ENCODE data around the gene WFS1.

Gene WFS1

GRCh38 chr4:6272863-6273660, 3.4 kb downstream of the WFS1 start:
- no peak for TF ChIP-seq TAF1 (IDR thresholded peaks at IDR 0.05; ENCODE audit: low read depth)
- no peak for TF ChIP-seq EGR1 (IDR thresholded peaks at IDR 0.05)
- TF ChIP-seq CREB1 (IDR thresholded peaks at IDR 0.05; ENCODE audit: low read depth): no peak
- TF ChIP-seq TCF12 (IDR thresholded peaks at IDR 0.05; ENCODE audit: low read depth): no peak
- TF ChIP-seq, protein P1, sequence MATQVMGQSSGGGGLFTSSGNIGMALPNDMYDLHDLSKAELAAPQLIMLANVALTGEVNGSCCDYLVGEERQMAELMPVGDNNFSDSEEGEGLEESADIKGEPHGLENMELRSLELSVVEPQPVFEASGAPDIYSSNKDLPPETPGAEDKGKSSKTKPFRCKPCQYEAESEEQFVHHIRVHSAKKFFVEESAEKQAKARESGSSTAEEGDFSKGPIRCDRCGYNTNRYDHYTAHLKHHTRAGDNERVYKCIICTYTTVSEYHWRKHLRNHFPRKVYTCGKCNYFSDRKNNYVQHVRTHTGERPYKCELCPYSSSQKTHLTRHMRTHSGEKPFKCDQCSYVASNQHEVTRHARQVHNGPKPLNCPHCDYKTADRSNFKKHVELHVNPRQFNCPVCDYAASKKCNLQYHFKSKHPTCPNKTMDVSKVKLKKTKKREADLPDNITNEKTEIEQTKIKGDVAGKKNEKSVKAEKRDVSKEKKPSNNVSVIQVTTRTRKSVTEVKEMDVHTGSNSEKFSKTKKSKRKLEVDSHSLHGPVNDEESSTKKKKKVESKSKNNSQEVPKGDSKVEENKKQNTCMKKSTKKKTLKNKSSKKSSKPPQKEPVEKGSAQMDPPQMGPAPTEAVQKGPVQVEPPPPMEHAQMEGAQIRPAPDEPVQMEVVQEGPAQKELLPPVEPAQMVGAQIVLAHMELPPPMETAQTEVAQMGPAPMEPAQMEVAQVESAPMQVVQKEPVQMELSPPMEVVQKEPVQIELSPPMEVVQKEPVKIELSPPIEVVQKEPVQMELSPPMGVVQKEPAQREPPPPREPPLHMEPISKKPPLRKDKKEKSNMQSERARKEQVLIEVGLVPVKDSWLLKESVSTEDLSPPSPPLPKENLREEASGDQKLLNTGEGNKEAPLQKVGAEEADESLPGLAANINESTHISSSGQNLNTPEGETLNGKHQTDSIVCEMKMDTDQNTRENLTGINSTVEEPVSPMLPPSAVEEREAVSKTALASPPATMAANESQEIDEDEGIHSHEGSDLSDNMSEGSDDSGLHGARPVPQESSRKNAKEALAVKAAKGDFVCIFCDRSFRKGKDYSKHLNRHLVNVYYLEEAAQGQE (IDR thresholded peaks at IDR 0.05; ENCODE audit: low read depth): no peak
- TF ChIP-seq NFIC (IDR thresholded peaks at IDR 0.05): no peak
- TF ChIP-seq EP300 (IDR thresholded peaks at IDR 0.05; ENCODE audit: borderline replicate concordance): no peak
- TF ChIP-seq FOXM1 (IDR thresholded peaks at IDR 0.05; ENCODE audit: borderline replicate concordance, low read depth): no peak
- no peak for TF ChIP-seq YY1 (IDR thresholded peaks at IDR 0.05; ENCODE audit: low read depth)
- TF ChIP-seq RAD21 (IDR thresholded peaks at IDR 0.05; ENCODE audit: low read depth): no peak
- TF ChIP-seq, protein P2, sequence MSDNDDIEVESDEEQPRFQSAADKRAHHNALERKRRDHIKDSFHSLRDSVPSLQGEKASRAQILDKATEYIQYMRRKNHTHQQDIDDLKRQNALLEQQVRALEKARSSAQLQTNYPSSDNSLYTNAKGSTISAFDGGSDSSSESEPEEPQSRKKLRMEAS (IDR thresholded peaks at IDR 0.05): no peak
- TF ChIP-seq USF1 (IDR thresholded peaks at IDR 0.05): no peak
- TF ChIP-seq ZBTB7A (IDR thresholded peaks at IDR 0.05; ENCODE audit: low read depth): no peak
- no peak for TF ChIP-seq TEAD4 (IDR thresholded peaks at IDR 0.05)
- no peak for TF ChIP-seq CEBPB (IDR thresholded peaks at IDR 0.05)

DNA sequence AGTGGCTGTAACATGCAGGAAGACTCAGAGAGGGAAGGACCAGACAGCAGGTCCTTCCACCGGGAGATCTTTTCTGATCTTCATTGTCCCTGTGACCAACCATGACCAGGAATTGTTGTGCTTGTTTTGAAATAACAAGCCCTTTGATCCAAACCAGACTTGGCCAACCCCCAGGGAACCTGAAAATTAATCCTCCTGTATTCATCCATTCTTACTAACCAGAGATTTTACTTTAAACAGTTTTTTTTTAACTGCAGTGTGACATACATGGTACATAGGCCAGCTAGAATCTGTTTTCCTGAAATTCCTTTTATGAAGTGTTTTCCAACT, 4.0 kb downstream of the WFS1 start:
- TF ChIP-seq CEBPB (IDR thresholded peaks at IDR 0.05): no peak
- no peak for TF ChIP-seq CREB1 (IDR thresholded peaks at IDR 0.05; ENCODE audit: low read depth)
- TF ChIP-seq TEAD4 (IDR thresholded peaks at IDR 0.05): no peak

GRCh38 chr4:6275351-6275750, 5.7 kb downstream of the WFS1 start:
- no peak for TF ChIP-seq NFIC (IDR thresholded peaks at IDR 0.05)

GRCh38 chr4:6275898-6276806, 6.5 kb downstream of the WFS1 start:
- TF ChIP-seq USF1 (IDR thresholded peaks at IDR 0.05) (no peak), FOXM1 (IDR thresholded peaks at IDR 0.05; ENCODE audit: borderline replicate concordance, low read depth) (no peak), YY1 (IDR thresholded peaks at IDR 0.05; ENCODE audit: low read depth) (no peak), RAD21 (IDR thresholded peaks at IDR 0.05; ENCODE audit: low read depth) (no peak), EGR1 (IDR thresholded peaks at IDR 0.05) (no peak), NFIC (IDR thresholded peaks at IDR 0.05) (no peak), CREB1 (IDR thresholded peaks at IDR 0.05; ENCODE audit: low read depth) (no peak), ZBTB7A (IDR thresholded peaks at IDR 0.05; ENCODE audit: low read depth) (no peak), CEBPB (IDR thresholded peaks at IDR 0.05) (no peak), TEAD4 (IDR thresholded peaks at IDR 0.05) (no peak), EP300 (IDR thresholded peaks at IDR 0.05; ENCODE audit: borderline replicate concordance) (no peak)

GRCh38 chr4:6277139-6277802, 7.6 kb downstream of the WFS1 start:
- TF ChIP-seq FOXM1 (IDR thresholded peaks at IDR 0.05; ENCODE audit: borderline replicate concordance, low read depth): no peak
- no peak for TF ChIP-seq USF1 (IDR thresholded peaks at IDR 0.05)
- TF ChIP-seq YY1 (IDR thresholded peaks at IDR 0.05; ENCODE audit: low read depth): no peak
- no peak for TF ChIP-seq RAD21 (IDR thresholded peaks at IDR 0.05; ENCODE audit: low read depth)
- TF ChIP-seq ZBTB7A (IDR thresholded peaks at IDR 0.05; ENCODE audit: low read depth): no peak
- TF ChIP-seq EP300 (IDR thresholded peaks at IDR 0.05; ENCODE audit: borderline replicate concordance): no peak
- no peak for TF ChIP-seq CEBPB (IDR thresholded peaks at IDR 0.05)
- TF ChIP-seq EGR1 (IDR thresholded peaks at IDR 0.05): no peak
- no peak for TF ChIP-seq NFIC (IDR thresholded peaks at IDR 0.05)
- TF ChIP-seq CREB1 (IDR thresholded peaks at IDR 0.05; ENCODE audit: low read depth): no peak
- TF ChIP-seq, protein P2 (IDR thresholded peaks at IDR 0.05): no peak
- no peak for TF ChIP-seq TEAD4 (IDR thresholded peaks at IDR 0.05)
- TF ChIP-seq, protein P1 (IDR thresholded peaks at IDR 0.05; ENCODE audit: low read depth): no peak
- no peak for TF ChIP-seq TAF1 (IDR thresholded peaks at IDR 0.05; ENCODE audit: low read depth)
- TF ChIP-seq TCF12 (IDR thresholded peaks at IDR 0.05; ENCODE audit: low read depth): no peak
